ENCODE measurements around the gene CAPN5. TPM values are rescaled to one million over a fixed set of nuclear protein-coding genes. Genes with fewer than 3 reads are reported as not detected.

The CAPN5 gene
- total and polyA plus RNA-seq, 2 donors from 2014 or later: 20.0 to 36.0 TPM

GRCh38 chr11:77081976-77082836 lies 15.4 kb downstream of the CAPN5 start:
- H3K27ac ChIP-seq (ENCODE audit: low read depth in 2 of 2, low read length in 2 of 2): no peak overlapping the region
- H3K36me3 ChIP-seq (ENCODE audit: control insufficient read depth in 2 of 3, insufficient read depth in 3 of 3, low read length in 3 of 3): no peaks in the 10 kb centered on the region
- peak in 1 of 5 donors; percentile 43 for DNase-seq
- no peaks in the 10 kb centered on the region for H3K9me3 ChIP-seq (ENCODE audit: control insufficient read depth in 2 of 3, insufficient read depth in 1 of 3, low read length in 3 of 3)
- H3K4me3 ChIP-seq (ENCODE audit: low read length in 3 of 3): no peak overlapping the region
- no peak overlapping the region for H3K9ac ChIP-seq (ENCODE audit: low read length in 3 of 3)
- no peaks in the 10 kb centered on the region for H3K27me3 ChIP-seq (ENCODE audit: control insufficient read depth, insufficient read depth, low read length)
- no peak for FAIRE-seq
- TF ChIP-seq, protein P1, sequence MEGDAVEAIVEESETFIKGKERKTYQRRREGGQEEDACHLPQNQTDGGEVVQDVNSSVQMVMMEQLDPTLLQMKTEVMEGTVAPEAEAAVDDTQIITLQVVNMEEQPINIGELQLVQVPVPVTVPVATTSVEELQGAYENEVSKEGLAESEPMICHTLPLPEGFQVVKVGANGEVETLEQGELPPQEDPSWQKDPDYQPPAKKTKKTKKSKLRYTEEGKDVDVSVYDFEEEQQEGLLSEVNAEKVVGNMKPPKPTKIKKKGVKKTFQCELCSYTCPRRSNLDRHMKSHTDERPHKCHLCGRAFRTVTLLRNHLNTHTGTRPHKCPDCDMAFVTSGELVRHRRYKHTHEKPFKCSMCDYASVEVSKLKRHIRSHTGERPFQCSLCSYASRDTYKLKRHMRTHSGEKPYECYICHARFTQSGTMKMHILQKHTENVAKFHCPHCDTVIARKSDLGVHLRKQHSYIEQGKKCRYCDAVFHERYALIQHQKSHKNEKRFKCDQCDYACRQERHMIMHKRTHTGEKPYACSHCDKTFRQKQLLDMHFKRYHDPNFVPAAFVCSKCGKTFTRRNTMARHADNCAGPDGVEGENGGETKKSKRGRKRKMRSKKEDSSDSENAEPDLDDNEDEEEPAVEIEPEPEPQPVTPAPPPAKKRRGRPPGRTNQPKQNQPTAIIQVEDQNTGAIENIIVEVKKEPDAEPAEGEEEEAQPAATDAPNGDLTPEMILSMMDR (IDR thresholded peaks at IDR 0.05; ENCODE audit: borderline replicate concordance, extremely low read depth, insufficient read depth): no peak
- H3K4me1 ChIP-seq (ENCODE audit: control insufficient read depth in 2 of 3, insufficient read depth in 2 of 3, low read depth in 1 of 3, low read length in 3 of 3): peaks cover 0 to 17% (median 16%) of the 10 kb centered on the region in 3 donors
- intact Hi-C loops (cut with DNase I): no loop called here

DNA sequence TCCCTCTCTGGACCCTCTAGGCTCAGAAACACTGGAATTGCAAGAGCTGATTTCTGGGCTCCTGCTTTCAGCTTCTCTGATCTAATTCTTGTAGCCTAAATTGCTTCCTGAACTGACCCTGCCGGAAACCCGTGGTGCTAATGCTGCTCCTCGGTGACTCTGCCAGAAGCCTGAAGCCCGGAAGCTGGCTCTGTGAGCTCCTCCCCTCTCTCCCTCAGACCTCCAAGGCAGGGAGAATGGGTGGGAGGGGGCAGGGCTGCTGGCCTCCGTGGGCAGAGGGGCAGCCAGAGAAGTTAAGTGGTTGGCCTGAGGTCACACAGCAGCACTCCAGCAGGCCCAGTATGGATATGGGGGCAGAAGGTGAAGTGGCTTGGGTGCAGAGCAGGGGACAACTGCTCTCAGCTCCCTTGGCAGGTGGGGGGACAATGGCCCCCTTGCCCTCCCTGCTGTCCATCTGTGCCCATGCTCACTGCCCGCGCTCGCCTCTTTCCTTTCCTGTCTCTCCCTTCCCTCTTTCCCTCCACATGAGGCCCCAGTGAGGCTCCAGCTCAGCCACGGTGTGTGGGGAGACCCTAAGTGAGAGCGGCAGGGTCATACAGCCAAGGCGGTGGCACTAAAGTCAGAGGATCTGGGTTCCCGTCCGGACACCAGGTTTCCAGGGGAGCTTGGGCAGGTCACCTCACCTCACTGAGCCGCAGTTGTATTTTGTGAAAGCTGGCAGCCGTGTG lies 16.2 kb downstream of the CAPN5 start:
- Histone ChIP-seq H3K4me3 (ENCODE audit: low read length in 3 of 3) (no peak overlapping the region), H3K4me1 (ENCODE audit: control insufficient read depth in 2 of 3, insufficient read depth in 2 of 3, low read depth in 1 of 3, low read length in 3 of 3) (peaks cover 0 to 25% (median 22%) of the 10 kb centered on the region in 3 donors), H3K36me3 (ENCODE audit: control insufficient read depth in 2 of 3, insufficient read depth in 3 of 3, low read length in 3 of 3) (no peaks in the 10 kb centered on the region), H3K9me3 (ENCODE audit: control insufficient read depth in 2 of 3, insufficient read depth in 1 of 3, low read length in 3 of 3) (no peaks in the 10 kb centered on the region), H3K27ac (ENCODE audit: low read depth in 2 of 2, low read length in 2 of 2) (no peak overlapping the region), H3K9ac (ENCODE audit: low read length in 3 of 3) (no peak overlapping the region), H3K27me3 (ENCODE audit: control insufficient read depth, insufficient read depth, low read length) (no peaks in the 10 kb centered on the region)
- intact Hi-C loops (cut with DNase I): no loop called here
- FAIRE-seq (no peak), DNase-seq (peak in 2 of 5 donors; percentile 64 to 88)
- TF ChIP-seq, protein P1 (IDR thresholded peaks at IDR 0.05; ENCODE audit: borderline replicate concordance, extremely low read depth, insufficient read depth): no peak

GRCh38 chr11:77083566-77084245 lies 16.9 kb downstream of the CAPN5 start:
- H3K4me3 ChIP-seq (ENCODE audit: low read length in 3 of 3): no peak overlapping the region
- intact Hi-C loops (cut with DNase I): no loop called here
- no peaks in the 10 kb centered on the region for H3K9me3 ChIP-seq (ENCODE audit: control insufficient read depth in 2 of 3, insufficient read depth in 1 of 3, low read length in 3 of 3)
- DNase-seq (peak in 1 of 5 donors; percentile 46), FAIRE-seq (no peak)
- no peak overlapping the region for H3K27ac ChIP-seq (ENCODE audit: low read depth in 2 of 2, low read length in 2 of 2)
- TF ChIP-seq, protein P1 (IDR thresholded peaks at IDR 0.05; ENCODE audit: borderline replicate concordance, extremely low read depth, insufficient read depth): no peak
- H3K36me3 ChIP-seq (ENCODE audit: control insufficient read depth in 2 of 3, insufficient read depth in 3 of 3, low read length in 3 of 3): no peaks in the 10 kb centered on the region
- H3K9ac ChIP-seq (ENCODE audit: low read length in 3 of 3): no peak overlapping the region
- H3K4me1 ChIP-seq (ENCODE audit: control insufficient read depth in 2 of 3, insufficient read depth in 2 of 3, low read depth in 1 of 3, low read length in 3 of 3): peaks cover 0 to 30% (median 22%) of the 10 kb centered on the region in 3 donors
- no peaks in the 10 kb centered on the region for H3K27me3 ChIP-seq (ENCODE audit: control insufficient read depth, insufficient read depth, low read length)

All from kidney (tissue), 14 donors.